IPS DF 6.9 (cell line): Measurements from ENCODE around the gene DOCK9.

ENCODE experiments used
- DNase-seq: peaks from one replicate; pipeline ENCODE4 v3.0.0-alpha.2; 2013; ENCODE audit warnings: low read depth, low spot score
- H3K27ac ChIP-seq: one replicate; pipeline ENCODE4 v1.5.1; 2013; ENCODE audit warnings: low read length, control low read depth
- H3K27me3 ChIP-seq: 2 replicates; pipeline ENCODE4 v1.6.1; 2013; ENCODE audit warnings: mild to moderate bottlenecking, low read length; ENCODE audit not compliant: control insufficient read depth, insufficient read depth
- H3K36me3 ChIP-seq: 2 replicates; pipeline ENCODE4 v1.6.1; 2013; ENCODE audit warnings: low read length; ENCODE audit not compliant: control insufficient read depth, insufficient read depth
- H3K4me1 ChIP-seq: 2 replicates; pipeline ENCODE4 v1.6.1; 2013; ENCODE audit warnings: low read length; ENCODE audit not compliant: control insufficient read depth, insufficient read depth
- H3K4me3 ChIP-seq: 2 replicates; pipeline ENCODE4 v1.5.1; 2013; ENCODE audit warnings: mild to moderate bottlenecking, low read length
- H3K9me3 ChIP-seq: 2 replicates; pipeline ENCODE4 v1.6.1; 2013; ENCODE audit warnings: low read length, inconsistent platforms; ENCODE audit not compliant: control insufficient read depth, insufficient read depth
- WGBS: extraction: QIAGEN DNeasy Blood & Tissue Kit; methylation state at CpG from one replicate; pipeline ENCODE4 v1.1.7; 2013; ENCODE audit warnings: mixed read lengths, missing lambda C conversion rate; ENCODE audit not compliant: insufficient read length, insufficient coverage; 5-methylcytosine and 5-hydroxymethylcytosine counted together

The DOCK9 gene

DNA sequence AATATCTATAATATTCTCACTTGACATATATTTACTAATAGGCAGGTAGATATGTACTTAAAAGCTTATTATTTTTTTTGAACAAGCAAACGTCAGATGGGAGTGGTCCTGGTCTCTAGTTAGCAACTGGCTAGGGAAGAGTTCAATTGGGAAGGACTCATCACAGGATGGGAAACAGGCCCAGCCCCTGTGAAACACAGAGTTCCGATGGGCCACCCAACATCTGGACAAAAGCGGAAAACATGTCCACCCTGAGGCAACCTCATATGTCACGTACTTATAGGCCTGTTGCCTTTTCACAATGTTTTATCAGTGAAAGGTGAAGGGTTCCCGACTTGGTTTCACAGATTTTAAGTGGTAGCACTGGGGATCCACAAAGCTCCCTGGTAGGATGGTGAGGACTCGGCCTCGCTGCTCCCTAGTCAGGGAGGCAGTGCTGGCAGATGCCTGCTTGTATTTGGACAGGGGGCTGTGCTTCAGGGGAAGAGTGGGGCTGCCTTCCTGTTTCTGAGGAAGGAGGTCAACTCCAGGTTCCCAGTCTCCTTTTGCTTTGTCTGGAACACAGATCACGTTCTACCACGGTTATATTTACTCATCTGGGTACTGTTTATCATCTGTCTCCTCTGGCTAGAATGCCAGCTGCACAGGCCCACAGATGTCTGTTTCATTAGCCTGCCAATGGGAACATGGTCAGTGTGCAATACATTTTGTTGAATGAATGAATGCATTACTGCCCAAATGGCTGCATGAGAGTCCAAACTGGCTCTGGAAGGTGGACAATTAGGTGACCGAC is 176.0 kb downstream of the DOCK9 start:
- Histone ChIP-seq H3K9me3 (no peaks in the 10 kb centered on the region), H3K27me3 (no peaks in the 10 kb centered on the region), H3K4me1 (peaks cover under 1% of the 10 kb centered on the region; the same call in 1 of the 2 replicates), H3K4me3 (no peak overlapping the region), H3K36me3 (no peaks in the 10 kb centered on the region), H3K27ac (no peak overlapping the region)
- no peak for DNase-seq
- no CpG with 5 or more reads among the region's 10 CpGs for WGBS

DNA sequence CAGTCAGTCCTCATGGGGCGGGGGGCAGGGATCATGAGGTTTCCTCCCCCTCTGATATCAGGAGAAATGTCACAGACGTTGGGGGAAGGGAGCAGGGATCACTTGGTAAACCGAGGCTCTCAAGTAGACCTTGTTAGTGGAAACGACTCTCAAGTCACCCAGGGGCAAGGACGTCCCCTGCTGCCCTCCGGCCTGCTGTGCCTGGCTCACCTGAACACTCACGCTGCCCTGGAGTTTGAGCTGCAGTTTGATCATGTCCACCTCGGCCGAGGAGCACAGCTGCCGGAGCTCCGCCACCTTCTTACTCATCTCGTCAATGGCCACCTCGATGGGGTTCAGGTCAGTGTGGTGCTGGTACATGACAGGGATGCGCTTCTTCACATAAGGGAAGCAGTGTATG is 177.8 kb downstream of the DOCK9 start:
- no CpG with 5 or more reads among the region's 14 CpGs for whole genome bisulfite sequencing
- peaks cover 1% of the 10 kb centered on the region; the same call in 1 of the 2 replicates for H3K4me1 ChIP-seq
- no peak overlapping the region for H3K4me3 ChIP-seq
- H3K36me3 ChIP-seq: no peaks in the 10 kb centered on the region
- no peaks in the 10 kb centered on the region for H3K27me3 ChIP-seq
- no peak overlapping the region for H3K27ac ChIP-seq
- DNase-seq: no peak
- no peaks in the 10 kb centered on the region for H3K9me3 ChIP-seq

DNA sequence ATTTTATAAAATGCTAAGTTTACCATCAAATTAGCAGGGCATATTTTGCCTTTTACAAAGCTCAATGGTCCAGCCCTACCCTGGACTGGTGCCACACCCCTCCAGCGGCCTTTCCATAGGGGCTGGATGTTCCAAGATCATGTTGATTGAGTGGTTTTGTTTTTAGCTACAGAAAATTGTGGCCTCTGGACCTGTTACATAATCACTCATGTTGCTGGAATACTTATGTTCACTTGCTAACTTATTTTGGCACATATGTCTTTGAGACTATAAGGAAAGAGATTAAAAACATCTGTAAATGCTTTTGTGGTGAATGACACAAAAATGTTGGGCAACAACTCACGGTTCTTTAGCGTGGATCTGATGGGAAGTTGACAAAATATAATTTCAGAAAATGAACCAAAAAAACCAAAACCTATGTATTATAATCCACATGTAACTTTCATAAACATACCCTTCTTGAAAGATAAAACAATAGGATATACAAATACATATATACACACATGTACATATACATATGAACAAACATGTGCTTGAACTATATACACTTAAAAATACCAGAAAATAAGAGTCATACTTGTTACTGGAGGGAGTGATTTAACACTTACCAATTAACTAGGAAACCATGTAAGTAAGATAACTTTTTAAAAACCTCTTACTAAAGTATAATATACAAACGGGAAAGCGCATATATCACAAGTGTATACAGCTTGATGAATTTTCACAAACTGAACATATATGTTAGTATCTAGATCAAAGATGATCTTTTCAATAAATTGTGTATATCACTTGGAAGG is 178.8 kb downstream of the DOCK9 start:
- no peaks in the 10 kb centered on the region for H3K9me3 ChIP-seq
- H3K27ac ChIP-seq: no peak overlapping the region
- no peak overlapping the region for H3K4me3 ChIP-seq
- WGBS: no CpG with 5 or more reads among the region's 5 CpGs
- H3K4me1 ChIP-seq: peaks cover 1% of the 10 kb centered on the region; the same call in 1 of the 2 replicates
- no peaks in the 10 kb centered on the region for H3K27me3 ChIP-seq
- no peaks in the 10 kb centered on the region for H3K36me3 ChIP-seq
- no peak for DNase-seq

DNA sequence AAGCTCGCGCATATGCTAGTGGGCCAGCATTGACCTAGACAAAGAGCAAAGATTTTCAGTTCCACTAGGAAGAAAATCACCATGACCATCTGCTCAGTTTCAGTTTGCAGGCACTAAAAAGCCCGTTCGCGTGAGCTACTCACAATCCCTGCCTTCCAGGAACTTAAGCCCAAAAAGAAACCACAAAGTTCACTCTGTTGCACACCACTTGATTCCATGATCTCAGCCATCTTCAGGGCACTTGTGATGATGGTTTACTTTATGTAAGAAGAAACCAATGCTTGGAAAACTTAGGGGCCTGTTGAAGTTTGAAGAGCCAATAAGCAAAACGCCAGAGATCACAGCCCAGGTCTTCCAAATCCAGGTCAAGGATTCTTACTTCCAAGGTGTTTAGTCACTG is 180.4 kb downstream of the DOCK9 start:
- Histone ChIP-seq H3K27me3 (no peaks in the 10 kb centered on the region), H3K4me1 (peaks cover 1% of the 10 kb centered on the region; the same call in 1 of the 2 replicates), H3K9me3 (no peaks in the 10 kb centered on the region), H3K4me3 (no peak overlapping the region), H3K27ac (no peak overlapping the region), H3K36me3 (no peaks in the 10 kb centered on the region)
- no CpG with 5 or more reads among the region's 6 CpGs for WGBS
- no peak for DNase-seq

DNA sequence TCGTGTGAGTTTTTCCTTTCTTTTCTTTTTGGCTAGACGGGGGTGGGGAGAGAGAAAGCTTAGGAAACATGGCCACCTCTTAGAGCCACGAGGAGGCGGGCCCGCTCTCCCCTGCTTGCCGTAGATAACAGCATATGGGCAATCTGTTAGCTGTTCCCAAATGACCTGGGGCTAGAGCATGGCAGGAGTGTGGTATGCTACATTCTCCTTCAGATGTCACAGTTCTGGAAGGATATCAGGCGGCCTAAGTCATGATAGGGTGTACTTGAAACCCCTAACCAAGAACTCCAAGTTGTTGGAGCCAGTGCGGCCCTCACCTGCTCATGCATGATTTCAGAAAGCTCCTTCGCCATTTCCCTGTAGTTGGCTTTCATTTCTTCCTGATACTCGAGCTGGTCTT is 181.1 kb downstream of the DOCK9 start:
- no CpG with 5 or more reads among the region's 10 CpGs for WGBS
- Histone ChIP-seq H3K36me3 (no peaks in the 10 kb centered on the region), H3K9me3 (no peaks in the 10 kb centered on the region), H3K27me3 (no peaks in the 10 kb centered on the region), H3K4me3 (no peak overlapping the region), H3K27ac (no peak overlapping the region), H3K4me1 (peaks cover 1% of the 10 kb centered on the region; the same call in 1 of the 2 replicates)
- DNase-seq: no peak

DNA sequence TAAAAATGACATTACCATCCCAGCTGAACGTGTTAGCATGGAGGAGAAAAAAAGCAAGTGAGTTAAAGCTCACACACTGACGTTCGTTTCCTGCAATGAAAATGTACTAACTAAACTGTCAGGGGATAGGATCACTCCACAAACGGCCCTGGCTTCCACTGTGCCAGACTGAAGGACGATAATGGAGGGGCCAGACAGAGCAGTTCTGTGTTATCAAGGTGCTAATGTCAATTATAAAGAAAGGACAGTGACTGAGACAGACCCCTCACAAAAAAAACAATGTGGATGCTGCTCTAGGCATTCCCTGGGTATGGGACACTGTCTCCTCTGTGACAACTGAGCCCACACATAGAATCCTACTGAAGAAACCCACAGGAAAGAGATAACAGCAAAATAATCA is 181.7 kb downstream of the DOCK9 start:
- no peaks in the 10 kb centered on the region for H3K27me3 ChIP-seq
- H3K4me3 ChIP-seq: no peak overlapping the region
- no peak for DNase-seq
- no peak overlapping the region for H3K27ac ChIP-seq
- peaks cover 1% of the 10 kb centered on the region; the same call in 1 of the 2 replicates for H3K4me1 ChIP-seq
- no CpG with 5 or more reads among the region's 5 CpGs for WGBS
- no peaks in the 10 kb centered on the region for H3K36me3 ChIP-seq
- H3K9me3 ChIP-seq: no peaks in the 10 kb centered on the region

DNA sequence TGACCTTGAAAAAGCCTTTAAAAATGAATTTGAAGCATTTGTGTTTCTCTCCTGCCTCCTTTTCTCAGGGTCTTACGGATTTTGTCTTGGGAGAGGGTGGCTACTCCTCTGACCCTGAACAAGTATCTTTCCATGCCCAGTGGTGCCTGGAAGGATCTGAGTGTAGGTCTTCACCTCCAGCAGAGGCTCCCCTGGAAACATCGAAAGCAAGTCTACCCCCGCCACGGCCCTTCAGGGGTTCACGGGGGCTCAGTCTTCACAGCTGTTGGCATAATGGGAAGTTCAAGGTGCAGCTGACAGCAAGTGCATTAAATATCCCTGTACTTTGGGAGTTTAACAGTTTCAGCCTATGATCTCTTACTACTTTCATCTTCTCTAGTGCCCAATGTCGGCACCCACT is 182.6 kb downstream of the DOCK9 start:
- H3K27ac ChIP-seq: no peak overlapping the region
- no peak overlapping the region for H3K4me3 ChIP-seq
- no CpG with 5 or more reads among the region's 6 CpGs for whole genome bisulfite sequencing
- DNase-seq: no peak
- no peaks in the 10 kb centered on the region for H3K36me3 ChIP-seq
- no peaks in the 10 kb centered on the region for H3K27me3 ChIP-seq
- no peaks in the 10 kb centered on the region for H3K9me3 ChIP-seq
- H3K4me1 ChIP-seq: peaks cover 1% of the 10 kb centered on the region; the same call in 1 of the 2 replicates

DNA sequence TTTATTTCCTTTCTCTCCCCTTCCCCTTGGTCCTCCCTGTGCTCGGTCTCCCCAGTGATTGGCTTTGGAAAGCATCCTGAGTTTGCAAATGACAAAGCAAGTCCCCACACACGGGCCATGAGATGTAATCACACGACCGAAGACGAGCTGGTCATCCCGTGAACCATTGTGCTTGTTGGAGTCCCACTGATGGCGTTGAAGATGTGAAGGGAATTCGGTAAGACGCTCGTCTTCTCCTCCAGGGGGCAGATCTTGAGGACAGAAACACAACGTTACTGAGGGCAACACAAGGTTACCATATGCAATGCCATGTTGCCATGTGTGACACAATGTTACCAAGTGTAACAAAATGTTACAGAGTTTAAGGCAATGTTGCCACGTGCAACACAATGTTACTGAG is 183.4 kb downstream of the DOCK9 start:
- no peak overlapping the region for H3K4me3 ChIP-seq
- peaks cover 1% of the 10 kb centered on the region; the same call in 1 of the 2 replicates for H3K4me1 ChIP-seq
- no CpG with 5 or more reads among the region's 12 CpGs for WGBS
- H3K9me3 ChIP-seq: no peaks in the 10 kb centered on the region
- H3K27ac ChIP-seq: no peak overlapping the region
- no peaks in the 10 kb centered on the region for H3K27me3 ChIP-seq
- H3K36me3 ChIP-seq: no peaks in the 10 kb centered on the region
- DNase-seq: no peak

DNA sequence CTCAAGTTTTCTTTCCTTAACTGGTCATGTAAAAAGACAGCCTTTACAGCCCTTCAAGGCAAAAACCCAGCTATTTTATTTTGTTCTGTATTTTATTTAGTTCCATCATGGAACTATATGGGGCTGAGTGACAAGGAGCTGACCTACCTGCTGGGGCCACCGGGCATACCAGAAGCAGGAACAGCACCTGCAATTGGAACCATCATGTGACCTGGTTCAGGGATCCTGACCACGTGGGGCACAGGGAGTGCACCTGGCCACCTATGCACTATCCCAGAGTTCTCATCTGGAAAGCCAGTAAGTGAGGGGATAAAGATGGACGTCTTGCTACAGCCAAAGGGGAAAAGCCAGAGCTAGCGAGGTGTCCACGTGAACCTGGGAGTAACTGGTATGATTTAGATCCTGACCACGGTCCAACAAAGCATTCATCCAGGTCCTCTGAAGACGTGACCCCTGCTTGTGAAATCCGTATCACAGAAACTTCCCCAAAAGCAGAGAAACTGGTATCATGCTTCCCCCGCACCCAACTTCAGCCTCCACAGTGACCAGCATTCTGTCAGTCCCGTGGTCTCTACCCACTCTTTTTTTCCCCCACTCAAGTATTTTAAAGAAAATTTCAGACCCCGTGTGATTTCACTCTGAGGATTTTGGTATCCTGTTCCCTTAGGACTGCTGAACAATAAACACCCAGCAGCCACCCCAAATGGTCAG is 184.9 kb downstream of the DOCK9 start:
- no CpG with 5 or more reads among the region's 11 CpGs for WGBS
- H3K36me3 ChIP-seq: no peaks in the 10 kb centered on the region
- H3K9me3 ChIP-seq: no peaks in the 10 kb centered on the region
- H3K4me3 ChIP-seq: no peak overlapping the region
- no peak for DNase-seq
- no peaks in the 10 kb centered on the region for H3K27me3 ChIP-seq
- peaks cover 1% of the 10 kb centered on the region; the same call in 1 of the 2 replicates for H3K4me1 ChIP-seq
- no peak overlapping the region for H3K27ac ChIP-seq

DNA sequence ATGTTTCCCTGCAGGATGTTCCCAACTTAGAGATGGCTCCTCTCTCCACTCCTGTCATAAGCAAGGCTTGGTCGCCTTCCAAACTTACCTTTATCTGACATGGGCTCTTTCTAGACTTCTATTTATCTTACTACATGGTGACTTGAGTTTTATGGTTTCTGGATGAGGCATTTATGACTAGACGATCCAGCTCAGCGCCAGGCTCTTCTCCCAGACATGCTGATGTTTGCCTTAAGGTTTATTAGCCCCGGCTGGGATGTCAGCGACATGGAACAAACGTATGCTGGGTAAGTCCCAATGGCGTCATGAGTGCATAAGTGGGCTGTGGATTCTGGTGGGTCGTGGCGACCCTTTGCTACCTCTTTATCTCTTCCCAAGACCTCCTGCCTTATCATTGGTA is 185.5 kb downstream of the DOCK9 start:
- no peaks in the 10 kb centered on the region for H3K27me3 ChIP-seq
- no peak overlapping the region for H3K27ac ChIP-seq
- WGBS: no CpG with 5 or more reads among the region's 9 CpGs
- H3K9me3 ChIP-seq: no peaks in the 10 kb centered on the region
- no peak overlapping the region for H3K4me3 ChIP-seq
- H3K4me1 ChIP-seq: peaks cover 1% of the 10 kb centered on the region; the same call in 1 of the 2 replicates
- DNase-seq: no peak
- no peaks in the 10 kb centered on the region for H3K36me3 ChIP-seq
